BE2C (cell line): Measurements from ENCODE around the gene AGPAT2.
A peak's percentile ranks its signal among the peaks of the same experiment; 100 is the strongest.

Experiments
- DNase-seq: peaks from one replicate; pipeline ENCODE4 v3.0.0-alpha.2; 2020
- H3K27me3 ChIP-seq: fragments of 250-450 bp; sonication (Bioruptor Pico); 2 replicates; pipeline ENCODE4 v1.5.1; 2020; ENCODE audit warnings: mild to moderate bottlenecking
- H3K36me3 ChIP-seq: fragments of 250-450 bp; sonication (Bioruptor Pico); 2 replicates; pipeline ENCODE4 v1.5.1; 2020; ENCODE audit warnings: mild to moderate bottlenecking
- H3K4me1 ChIP-seq: fragments of 250-450 bp; sonication (Bioruptor Pico); 2 replicates; pipeline ENCODE4 v1.5.1; 2020
- H3K4me3 ChIP-seq: 2 replicates; pipeline ENCODE4 v1.5.1; 2011; ENCODE audit warnings: low read depth, low read length
- H3K9me3 ChIP-seq: fragments of 250-450 bp; sonication (Bioruptor Pico); 2 replicates; pipeline ENCODE4 v1.5.1; 2020
- TF ChIP-seq, protein P1 (sequence below): IDR thresholded peaks from 2 replicates; pipeline ENCODE4 v1.5.1; 2012; ENCODE audit warnings: mild to moderate bottlenecking, low read depth, low read length

Gene AGPAT2

DNA sequence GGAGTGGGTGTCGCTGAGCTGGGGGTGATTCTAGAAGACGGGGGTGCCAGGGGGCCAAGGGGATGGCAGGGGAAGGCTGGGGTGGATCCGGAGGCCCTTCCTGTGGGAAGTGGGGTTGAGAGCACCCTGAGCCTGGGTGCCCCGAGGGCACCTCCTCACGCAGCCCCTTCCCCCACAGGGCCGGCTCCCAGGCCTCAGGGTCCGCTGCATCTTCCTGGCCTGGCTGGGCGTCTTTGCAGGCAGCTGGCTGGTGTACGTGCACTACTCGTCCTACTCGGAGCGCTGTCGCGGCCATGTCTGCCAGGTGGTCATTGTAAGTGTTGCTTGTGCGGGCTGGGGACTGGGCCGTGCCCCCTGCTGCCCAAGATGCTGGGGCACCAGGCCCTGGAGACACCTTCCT, 30.1 kb upstream of the AGPAT2 start:
- Histone ChIP-seq H3K9me3 (no peaks in the 10 kb centered on the region), H3K36me3 (peaks cover 37% of the 10 kb centered on the region), H3K4me1 (peaks cover 40% of the 10 kb centered on the region), H3K27me3 (no peaks in the 10 kb centered on the region), H3K4me3 (no peak overlapping the region)
- no peak for DNase-seq
- TF ChIP-seq, protein P1, sequence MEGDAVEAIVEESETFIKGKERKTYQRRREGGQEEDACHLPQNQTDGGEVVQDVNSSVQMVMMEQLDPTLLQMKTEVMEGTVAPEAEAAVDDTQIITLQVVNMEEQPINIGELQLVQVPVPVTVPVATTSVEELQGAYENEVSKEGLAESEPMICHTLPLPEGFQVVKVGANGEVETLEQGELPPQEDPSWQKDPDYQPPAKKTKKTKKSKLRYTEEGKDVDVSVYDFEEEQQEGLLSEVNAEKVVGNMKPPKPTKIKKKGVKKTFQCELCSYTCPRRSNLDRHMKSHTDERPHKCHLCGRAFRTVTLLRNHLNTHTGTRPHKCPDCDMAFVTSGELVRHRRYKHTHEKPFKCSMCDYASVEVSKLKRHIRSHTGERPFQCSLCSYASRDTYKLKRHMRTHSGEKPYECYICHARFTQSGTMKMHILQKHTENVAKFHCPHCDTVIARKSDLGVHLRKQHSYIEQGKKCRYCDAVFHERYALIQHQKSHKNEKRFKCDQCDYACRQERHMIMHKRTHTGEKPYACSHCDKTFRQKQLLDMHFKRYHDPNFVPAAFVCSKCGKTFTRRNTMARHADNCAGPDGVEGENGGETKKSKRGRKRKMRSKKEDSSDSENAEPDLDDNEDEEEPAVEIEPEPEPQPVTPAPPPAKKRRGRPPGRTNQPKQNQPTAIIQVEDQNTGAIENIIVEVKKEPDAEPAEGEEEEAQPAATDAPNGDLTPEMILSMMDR = no peak

DNA sequence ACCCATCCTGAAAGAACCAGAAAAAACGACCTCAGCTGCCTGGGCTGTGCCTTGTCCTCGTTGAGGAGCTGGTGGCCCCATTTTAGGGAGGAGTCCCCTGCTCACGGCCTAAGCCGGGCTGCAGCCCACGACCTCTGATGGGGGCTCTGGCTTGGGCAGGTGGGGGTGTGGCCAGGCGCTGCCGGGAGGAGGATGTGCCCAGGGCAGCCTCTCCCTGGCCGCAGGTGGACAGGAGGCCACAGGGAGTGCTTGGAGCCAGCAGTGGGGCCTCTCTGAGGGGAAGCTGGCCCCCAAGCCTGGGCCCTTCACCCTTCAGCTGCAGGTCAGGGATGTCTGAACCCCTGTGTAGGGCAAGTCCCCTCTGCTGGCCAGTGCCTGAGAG, 27.6 kb upstream of the AGPAT2 start:
- Histone ChIP-seq H3K4me1 (peaks cover 18% of the 10 kb centered on the region), H3K36me3 (peaks cover 23% of the 10 kb centered on the region), H3K4me3 (no peak overlapping the region), H3K9me3 (no peaks in the 10 kb centered on the region), H3K27me3 (no peaks in the 10 kb centered on the region)
- DNase-seq = no peak
- TF ChIP-seq, protein P1 = no peak

DNA sequence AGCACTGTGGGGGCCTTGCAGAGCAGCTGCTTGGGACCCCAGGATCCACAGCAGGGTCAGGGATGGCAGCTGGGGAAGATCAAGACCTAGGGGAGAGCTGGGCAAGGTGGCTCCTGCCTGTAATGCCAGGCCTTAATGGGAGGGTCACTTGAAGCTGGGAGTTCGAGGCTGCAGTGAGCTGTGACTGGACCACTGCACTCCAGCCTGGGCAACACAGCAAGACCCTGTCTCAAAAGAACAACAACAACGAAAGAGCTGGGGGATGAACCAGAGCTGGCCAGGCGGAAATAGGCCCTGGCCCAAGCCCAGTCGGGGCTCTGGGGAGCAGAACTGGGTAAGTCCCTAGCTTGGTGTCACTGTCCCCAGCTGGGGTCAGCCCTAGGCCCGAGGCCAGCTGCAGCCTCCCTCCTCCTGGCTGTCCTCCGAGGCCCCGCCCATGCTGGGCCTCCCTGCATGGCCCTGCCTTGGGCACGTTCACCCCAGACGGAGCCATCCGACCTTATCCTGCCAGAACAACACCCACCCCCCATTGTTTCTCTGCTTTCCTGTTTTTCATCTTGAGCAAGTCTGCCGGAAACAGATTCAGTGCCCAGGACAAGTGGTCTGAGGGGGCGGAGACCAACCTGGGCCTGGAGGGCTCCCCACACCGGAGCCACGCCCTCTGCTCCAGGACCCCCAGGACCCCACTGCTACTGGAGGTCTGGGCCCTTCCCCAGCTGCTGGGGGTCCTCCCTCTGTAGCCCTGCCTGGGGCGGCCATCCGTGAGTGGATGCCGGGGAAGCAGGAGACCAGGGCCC, 27.0 kb upstream of the AGPAT2 start:
- Histone ChIP-seq H3K4me3 (peak overlapping the region; percentile 83), H3K9me3 (no peaks in the 10 kb centered on the region)
- TF ChIP-seq, protein P1 = no peak

DNA sequence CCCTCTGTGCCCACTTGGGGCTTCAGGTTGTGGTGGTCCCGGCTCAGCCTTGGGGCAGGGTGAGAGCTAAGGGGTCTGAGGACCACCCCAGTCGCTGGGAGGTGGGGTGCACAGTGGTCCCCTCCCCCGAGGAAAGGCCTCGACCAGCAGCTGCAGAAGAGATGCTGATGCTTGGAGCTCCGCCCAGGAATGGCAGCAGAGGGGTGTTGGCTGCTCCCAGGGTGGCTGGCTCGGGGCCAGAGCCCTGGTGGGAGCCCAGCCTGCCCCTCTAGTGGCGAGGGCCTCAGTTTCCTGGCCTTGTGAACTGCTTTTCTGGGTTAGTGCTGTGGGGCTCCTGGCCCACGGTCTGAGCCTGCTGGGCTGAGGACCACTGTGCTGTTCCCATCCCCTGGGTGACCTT, 26.3 kb upstream of the AGPAT2 start:
- peak; percentile 72 for DNase-seq
- Histone ChIP-seq H3K4me1 (peaks cover 13% of the 10 kb centered on the region), H3K36me3 (peaks cover 17% of the 10 kb centered on the region), H3K9me3 (no peaks in the 10 kb centered on the region), H3K4me3 (peak overlapping the region; percentile 83), H3K27me3 (no peaks in the 10 kb centered on the region)
- TF ChIP-seq, protein P1 = no peak

More for the DNA sequence above, 27.0 kb upstream of the AGPAT2 start:
- peaks cover 19% of the 10 kb centered on the region for H3K36me3 ChIP-seq
- peaks cover 15% of the 10 kb centered on the region for H3K4me1 ChIP-seq
- no peak for DNase-seq
- H3K27me3 ChIP-seq = no peaks in the 10 kb centered on the region

DNA sequence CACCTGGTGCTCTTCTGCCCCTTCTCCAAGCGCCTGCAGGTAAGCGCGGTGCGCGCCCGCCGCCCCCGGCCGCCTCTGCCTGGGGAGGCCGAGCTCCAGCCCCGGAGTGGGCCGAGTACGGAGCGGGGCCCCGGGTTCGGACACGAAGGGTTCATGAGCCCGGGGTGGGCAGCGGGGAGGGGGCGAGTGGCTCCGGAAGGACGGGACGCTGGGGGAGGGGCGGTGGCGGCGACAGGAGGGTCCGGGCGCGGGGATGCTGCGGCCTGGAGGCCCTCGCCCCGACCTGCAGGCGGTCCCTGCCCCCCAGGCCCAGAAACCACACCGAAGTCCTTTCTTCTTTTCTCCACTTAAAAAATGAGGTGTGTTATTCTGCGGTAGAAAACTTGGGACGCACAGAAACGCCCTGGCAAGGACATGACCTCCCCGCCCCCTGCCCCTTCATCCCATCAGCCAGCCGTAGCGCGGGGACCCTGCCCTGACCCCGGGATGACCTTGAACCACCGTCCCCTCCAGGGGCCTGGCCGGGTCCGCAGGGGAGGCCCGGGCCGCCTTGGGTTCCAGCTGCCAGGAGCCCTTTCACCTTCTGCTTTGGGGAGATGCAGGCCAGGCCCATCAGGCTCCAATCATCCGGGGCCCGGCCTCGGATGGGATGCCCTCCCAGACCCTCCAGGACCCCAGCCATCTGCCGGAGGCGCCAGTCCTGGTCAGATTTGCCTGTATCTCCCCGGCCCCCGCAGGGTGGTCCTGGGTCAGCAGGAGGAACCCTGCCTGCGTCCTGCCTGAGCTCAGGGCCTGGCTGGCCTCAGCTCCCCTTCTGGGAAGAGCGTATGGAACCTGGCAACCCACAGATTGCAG, 25.7 kb upstream of the AGPAT2 start:
- TF ChIP-seq, protein P1 = no peak
- DNase-seq = no peak
- Histone ChIP-seq H3K27me3 (no peaks in the 10 kb centered on the region), H3K4me1 (peaks cover 13% of the 10 kb centered on the region), H3K4me3 (peak overlapping the region; percentile 83), H3K9me3 (no peaks in the 10 kb centered on the region), H3K36me3 (peaks cover 17% of the 10 kb centered on the region)
